ENCODE data around the gene CDCA4.

CDCA4 gene

DNA sequence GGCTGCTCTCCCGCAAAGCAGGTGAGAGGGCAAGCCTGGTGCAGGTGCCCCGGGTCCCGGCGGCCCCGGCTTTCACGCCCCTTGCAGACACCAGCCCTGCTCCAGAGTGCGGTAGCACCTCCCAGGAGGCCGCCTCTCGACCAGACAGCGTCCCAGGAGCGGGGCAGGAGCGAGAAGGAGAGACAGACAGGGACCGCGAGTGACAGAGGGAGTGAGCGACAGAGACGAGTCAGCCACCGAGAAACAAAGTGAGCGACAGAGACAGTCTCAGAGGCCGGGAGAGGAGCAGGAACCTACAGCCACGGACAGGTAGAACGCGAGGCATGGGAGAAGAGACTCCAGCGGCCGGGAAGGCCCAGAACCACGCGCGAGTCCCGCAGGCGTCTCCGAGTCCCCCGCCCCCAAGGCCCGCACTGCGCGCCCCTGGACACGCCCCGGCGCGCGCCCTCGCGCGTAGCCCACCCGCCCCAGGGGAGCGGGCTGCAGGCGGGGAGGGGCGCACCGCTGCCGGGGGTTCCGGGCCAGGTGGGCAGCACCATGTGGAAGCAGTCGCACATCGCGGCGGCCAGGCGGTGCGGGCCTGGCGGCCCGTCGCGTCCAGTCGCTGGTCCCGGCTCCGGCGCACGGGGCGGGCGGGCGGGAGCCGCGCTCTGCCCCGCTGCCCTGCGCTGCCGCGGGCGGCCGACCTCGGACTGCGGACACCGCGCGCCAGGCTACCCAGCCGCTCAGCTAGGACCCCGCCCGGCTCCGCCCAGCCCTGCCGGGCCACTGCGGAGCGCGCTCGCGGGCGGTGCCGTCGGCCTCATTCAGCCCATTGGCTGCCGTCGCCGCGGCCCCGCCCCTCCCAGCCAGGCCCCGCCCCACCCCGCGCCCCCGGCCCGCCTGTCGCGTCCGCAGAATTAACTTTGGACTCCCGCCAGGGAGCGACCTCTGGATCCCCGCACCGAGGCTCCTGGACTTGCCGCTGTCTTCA, 42.9 kb downstream of the CDCA4 start, which contains the start of gene AHNAK2:
Gene AHNAK2, minus strand, starts transcription at position 694 of the 973 bp plus-strand sequence. Its CDS starts 137 bp downstream, at position 557.
- Histone ChIP-seq H4K20me1 (ENCODE audit: insufficient read depth, low read length) (no peaks in the 10 kb centered on the region), H3K4me3 (ENCODE audit: low read depth, low read length, poor library complexity, severe bottlenecking) (no peak within 1 kb of the TSS), H2AFZ (ENCODE audit: low read length) (no peak within 1 kb of the TSS), H3K27me3 (ENCODE audit: insufficient read depth, low read length) (0 out of 2 replicates have a peak, but pooled peaks cover 7% of the 10 kb centered on the region), H3K4me1 (ENCODE audit: insufficient read depth, low read length, severe bottlenecking) (no peaks in the 10 kb centered on the region), H3K36me3 (ENCODE audit: insufficient read depth, low read length) (no peaks in the 10 kb centered on the region), H3K27ac (ENCODE audit: low read depth, low read length, poor library complexity, severe bottlenecking) (no peak within 1 kb of the TSS), H3K9me2 (ENCODE audit: low read depth, low read length) (no peaks in the 10 kb centered on the region), H3K79me2 (ENCODE audit: insufficient read depth, low read length) (no peaks in the 10 kb centered on the region), H3K9ac (ENCODE audit: low read length) (no peak within 1 kb of the TSS), H3K4me2 (ENCODE audit: low read length) (no peak within 1 kb of the TSS), H3F3A (ENCODE audit: insufficient read depth, low read length) (no peaks in the 10 kb centered on the region), H3K9me3 (ENCODE audit: low read length) (no peaks in the 10 kb centered on the region)
- TF ChIP-seq EZH2 (IDR thresholded peaks at IDR 0.05; ENCODE audit: borderline replicate concordance, low read length) = no peak
- TF ChIP-seq, protein P1, sequence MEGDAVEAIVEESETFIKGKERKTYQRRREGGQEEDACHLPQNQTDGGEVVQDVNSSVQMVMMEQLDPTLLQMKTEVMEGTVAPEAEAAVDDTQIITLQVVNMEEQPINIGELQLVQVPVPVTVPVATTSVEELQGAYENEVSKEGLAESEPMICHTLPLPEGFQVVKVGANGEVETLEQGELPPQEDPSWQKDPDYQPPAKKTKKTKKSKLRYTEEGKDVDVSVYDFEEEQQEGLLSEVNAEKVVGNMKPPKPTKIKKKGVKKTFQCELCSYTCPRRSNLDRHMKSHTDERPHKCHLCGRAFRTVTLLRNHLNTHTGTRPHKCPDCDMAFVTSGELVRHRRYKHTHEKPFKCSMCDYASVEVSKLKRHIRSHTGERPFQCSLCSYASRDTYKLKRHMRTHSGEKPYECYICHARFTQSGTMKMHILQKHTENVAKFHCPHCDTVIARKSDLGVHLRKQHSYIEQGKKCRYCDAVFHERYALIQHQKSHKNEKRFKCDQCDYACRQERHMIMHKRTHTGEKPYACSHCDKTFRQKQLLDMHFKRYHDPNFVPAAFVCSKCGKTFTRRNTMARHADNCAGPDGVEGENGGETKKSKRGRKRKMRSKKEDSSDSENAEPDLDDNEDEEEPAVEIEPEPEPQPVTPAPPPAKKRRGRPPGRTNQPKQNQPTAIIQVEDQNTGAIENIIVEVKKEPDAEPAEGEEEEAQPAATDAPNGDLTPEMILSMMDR (IDR thresholded peaks at IDR 0.05; ENCODE audit: low read length) = no peak

DNA sequence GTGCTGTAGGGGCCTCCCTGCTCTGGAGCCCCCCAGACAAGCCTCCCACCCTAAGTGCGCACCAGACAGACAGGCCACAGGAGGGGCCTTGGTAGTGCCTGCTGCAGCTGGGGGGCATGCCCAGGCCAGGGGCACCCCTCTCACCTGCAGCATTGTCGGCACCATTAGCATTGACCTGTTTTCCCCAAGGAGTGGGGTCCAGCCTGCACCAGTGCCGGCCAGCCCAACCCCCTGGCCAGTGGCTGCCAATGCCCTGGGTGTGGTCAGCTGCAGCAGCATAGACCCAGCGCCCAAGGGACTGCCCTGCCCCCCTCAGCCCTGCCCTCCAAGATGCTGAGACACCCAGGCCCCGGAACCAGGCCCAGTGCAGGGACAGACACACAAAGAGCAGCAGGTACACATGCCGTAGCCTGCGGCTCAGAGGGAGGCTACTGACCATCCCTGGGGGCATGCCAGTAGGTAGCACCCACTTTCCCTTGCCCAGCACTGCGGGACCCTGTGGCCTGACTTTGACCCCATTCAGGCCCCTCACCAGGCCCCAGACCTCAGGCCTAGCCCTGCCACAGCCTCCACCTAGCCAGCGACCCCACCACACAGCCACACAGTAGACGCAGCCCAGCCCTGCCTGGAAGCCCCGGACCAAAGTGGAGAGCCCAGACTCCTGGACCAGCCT, 43.7 kb downstream of the CDCA4 start:
- TF ChIP-seq, protein P1 (IDR thresholded peaks at IDR 0.05; ENCODE audit: low read length) = no peak
- no peak for TF ChIP-seq EZH2 (IDR thresholded peaks at IDR 0.05; ENCODE audit: borderline replicate concordance, low read length)
- no peak overlapping the region for H3K9ac ChIP-seq (ENCODE audit: low read length)
- H3K9me3 ChIP-seq (ENCODE audit: low read length) = no peaks in the 10 kb centered on the region
- H3K4me2 ChIP-seq (ENCODE audit: low read length) = no peak overlapping the region
- H3K79me2 ChIP-seq (ENCODE audit: insufficient read depth, low read length) = no peaks in the 10 kb centered on the region
- H3K27ac ChIP-seq (ENCODE audit: low read depth, low read length, poor library complexity, severe bottlenecking) = no peak overlapping the region
- H3K27me3 ChIP-seq (ENCODE audit: insufficient read depth, low read length) = 0 out of 2 replicates have a peak, but pooled peaks cover 4% of the 10 kb centered on the region
- no peaks in the 10 kb centered on the region for H3K36me3 ChIP-seq (ENCODE audit: insufficient read depth, low read length)
- H3F3A ChIP-seq (ENCODE audit: insufficient read depth, low read length) = no peaks in the 10 kb centered on the region
- no peaks in the 10 kb centered on the region for H4K20me1 ChIP-seq (ENCODE audit: insufficient read depth, low read length)
- no peaks in the 10 kb centered on the region for H3K4me1 ChIP-seq (ENCODE audit: insufficient read depth, low read length, severe bottlenecking)
- no peak overlapping the region for H3K4me3 ChIP-seq (ENCODE audit: low read depth, low read length, poor library complexity, severe bottlenecking)
- no peak overlapping the region for H2AFZ ChIP-seq (ENCODE audit: low read length)
- H3K9me2 ChIP-seq (ENCODE audit: low read depth, low read length) = no peaks in the 10 kb centered on the region

DNA sequence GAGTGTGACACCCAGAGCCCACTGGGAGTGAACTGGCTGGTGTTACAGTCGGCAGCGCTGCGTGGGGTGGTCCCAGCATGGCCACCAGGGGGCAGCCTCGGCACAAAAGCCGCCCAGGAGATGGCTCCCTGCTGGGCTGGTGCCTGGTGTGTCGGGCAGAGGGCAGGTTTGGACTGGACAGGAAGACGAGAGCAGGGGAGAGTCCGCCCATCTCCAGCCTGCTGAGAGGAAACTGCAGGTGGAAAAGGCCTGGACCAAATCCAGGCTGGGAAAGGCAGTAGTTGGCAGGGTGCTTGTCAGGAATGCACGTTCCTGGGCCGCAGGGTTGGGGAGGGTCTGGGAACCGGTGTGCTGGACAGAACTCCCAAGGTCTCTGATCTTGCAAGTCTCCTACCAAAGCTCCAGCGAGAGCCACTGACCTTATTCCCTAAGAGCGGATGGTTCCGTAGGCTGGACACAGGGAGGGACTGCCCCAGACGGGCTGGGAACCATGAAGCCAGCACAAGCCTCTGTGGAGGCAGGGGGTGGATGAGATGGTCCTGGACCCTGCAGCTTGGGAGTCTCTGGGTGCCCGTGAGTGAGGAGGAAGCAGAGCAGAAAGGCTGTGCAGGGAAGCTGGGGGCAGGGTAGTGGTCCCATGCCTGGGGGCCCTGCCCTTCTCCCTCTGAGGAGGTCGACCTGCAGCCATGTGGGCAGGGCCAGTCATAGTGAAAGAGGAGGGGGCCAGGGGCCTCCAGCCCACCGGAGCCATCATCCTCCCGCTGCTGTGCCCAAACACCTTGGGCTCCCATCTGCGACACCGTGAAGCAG, 44.5 kb downstream of the CDCA4 start:
- H3K79me2 ChIP-seq (ENCODE audit: insufficient read depth, low read length) = no peaks in the 10 kb centered on the region
- 0 out of 2 replicates have a peak, but pooled peaks cover 4% of the 10 kb centered on the region for H3K27me3 ChIP-seq (ENCODE audit: insufficient read depth, low read length)
- no peaks in the 10 kb centered on the region for H3K9me3 ChIP-seq (ENCODE audit: low read length)
- no peak overlapping the region for H3K4me3 ChIP-seq (ENCODE audit: low read depth, low read length, poor library complexity, severe bottlenecking)
- H3K9me2 ChIP-seq (ENCODE audit: low read depth, low read length) = no peaks in the 10 kb centered on the region
- H2AFZ ChIP-seq (ENCODE audit: low read length) = no peak overlapping the region
- no peak overlapping the region for H3K27ac ChIP-seq (ENCODE audit: low read depth, low read length, poor library complexity, severe bottlenecking)
- H3K4me1 ChIP-seq (ENCODE audit: insufficient read depth, low read length, severe bottlenecking) = no peaks in the 10 kb centered on the region
- TF ChIP-seq EZH2 (IDR thresholded peaks at IDR 0.05; ENCODE audit: borderline replicate concordance, low read length) = no peak
- TF ChIP-seq, protein P1 (IDR thresholded peaks at IDR 0.05; ENCODE audit: low read length) = peak; percentile 95
- no peaks in the 10 kb centered on the region for H3F3A ChIP-seq (ENCODE audit: insufficient read depth, low read length)
- no peaks in the 10 kb centered on the region for H3K36me3 ChIP-seq (ENCODE audit: insufficient read depth, low read length)
- H3K4me2 ChIP-seq (ENCODE audit: low read length) = no peak overlapping the region
- no peak overlapping the region for H3K9ac ChIP-seq (ENCODE audit: low read length)
- H4K20me1 ChIP-seq (ENCODE audit: insufficient read depth, low read length) = no peaks in the 10 kb centered on the region
